OCI-LY3 (cell line): ENCODE measurements around the gene LAMB4.

Experiments used
- CTCF ChIP-seq: fragments of 200-600, 300-600 bp; sonication (generic); IDR thresholded peaks from 2 replicates; pipeline ENCODE4 v1.5.1; 2014; ENCODE audit warnings: antibody characterized with exemption, low read length, low read depth
- EZH2phosphoT487 ChIP-seq: fragments of 200-600 bp; shearing (Covaris generic); IDR thresholded peaks from 2 replicates; pipeline ENCODE4 v1.6.1; 2018; ENCODE audit warnings: antibody characterized with exemption, mixed run types, low read depth

DNA sequence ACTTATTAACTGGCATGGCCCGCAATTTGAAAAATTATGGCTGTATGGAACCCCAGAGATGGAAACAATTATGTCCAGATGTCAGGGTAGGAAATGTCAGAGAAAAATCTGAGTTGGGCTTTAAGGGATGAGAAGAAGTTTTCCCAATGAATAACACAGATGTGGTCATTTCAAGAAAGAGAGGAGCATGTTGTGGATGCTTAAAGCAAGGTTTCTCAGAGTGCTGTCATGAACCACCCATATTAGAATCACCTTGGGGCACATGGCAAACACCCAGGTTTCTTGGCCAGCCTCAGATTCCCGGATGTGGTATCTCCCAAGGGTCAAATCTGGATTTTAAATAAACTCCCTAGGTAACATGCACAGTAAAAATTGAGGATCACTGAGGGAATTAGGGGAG lies 43.6 kb downstream of the LAMB4 start:
- TF ChIP-seq CTCF: no peak
- no peak for TF ChIP-seq EZH2phosphoT487
